ENCODE results near the gene PRELID1.

- no peak for TF ChIP-seq USF2 (IDR thresholded peaks at IDR 0.05)
- no peak for TF ChIP-seq CTCF (IDR thresholded peaks at IDR 0.05)
- TF ChIP-seq ZFP36 (IDR thresholded peaks at IDR 0.05; ENCODE audit: borderline replicate concordance, partially characterized antibody): no peak
- TF ChIP-seq CBX2 (IDR thresholded peaks at IDR 0.05; ENCODE audit: borderline replicate concordance, low read depth): no peak
- TF ChIP-seq RFX5 (IDR thresholded peaks at IDR 0.05): no peak
- no peak for TF ChIP-seq RCOR1 (IDR thresholded peaks at IDR 0.05; ENCODE audit: low read depth, low read length)
- no peak for TF ChIP-seq HES2 (IDR thresholded peaks at IDR 0.05)
- no peak for TF ChIP-seq EP300 (IDR thresholded peaks at IDR 0.05)
- TF ChIP-seq RNF2 (IDR thresholded peaks at IDR 0.05; ENCODE audit: borderline replicate concordance, low read depth): no peak
- no peak for TF ChIP-seq POLR2A (IDR thresholded peaks at IDR 0.05; ENCODE audit: low read length)
- TF ChIP-seq JUN (IDR thresholded peaks at IDR 0.05): no peak
- TF ChIP-seq GATA3 (IDR thresholded peaks at IDR 0.05; ENCODE audit: borderline replicate concordance): no peak
- no peak for TF ChIP-seq TP53 (CRISPR knock-in tag; IDR thresholded peaks at IDR 0.05)
These were observed 32.9 kb upstream of the PRELID1 start for GRCh38 chr5:177270653-177271052.

Data from A549 (cell line).